ENCODE data around the gene MST1. TPM values are rescaled to one million over a fixed set of nuclear protein-coding genes. Genes with fewer than 3 reads are reported as not detected.
"Not testable (repeated sequence)": the region's sequence is repeated elsewhere in the genome, so short reads cannot be mapped to it uniquely, and the experiment has no call there.

The MST1 gene
- total and polyA plus RNA-seq, 2 of the 4 experiments (the other 2 are of a cell fraction): 1.3 to 13.0 TPM

- ATAC-seq (ENCODE audit: low read depth); CTCF ChIA-PET; intact Hi-C loops (cut with micrococcal nuclease): not testable (repeated sequence)
Measured at GRCh38 chr3:49695350-49696015, 6.2 kb upstream of the MST1 start.

GRCh38 chr3:49694409-49695070 lies 5.3 kb upstream of the MST1 start:
- H3K56ac ChIP-seq (ENCODE audit: extremely low read depth, insufficient read depth, low read length); BruUV-seq (replicated peaks); in situ Hi-C loops (cut with MboI; ENCODE audit: low sequenced_read_pairs); H4K8ac ChIP-seq (ENCODE audit: low read depth in 2 of 2, low read length in 2 of 2); CTCF ChIA-PET; H3K23ac ChIP-seq (ENCODE audit: low read depth, low read length); H2BK5ac ChIP-seq (ENCODE audit: low read depth, low read length, poor library complexity, severe bottlenecking); H3K9me3 ChIP-seq (ENCODE audit: control insufficient read depth, insufficient read depth, low read length); H3K18ac ChIP-seq (ENCODE audit: low read depth, low read length); H3K14ac ChIP-seq (replicated peaks; ENCODE audit: low read depth, low read length); DNase-seq; H2BK15ac ChIP-seq (ENCODE audit: low read depth, low read length); H4K20me1 ChIP-seq (ENCODE audit: insufficient read depth, low read length); H3K9ac ChIP-seq (ENCODE audit: low read depth, low read length); ATAC-seq (ENCODE audit: low read depth); H3K27ac ChIP-seq (ENCODE audit: insufficient read depth, low read length); H3K4ac ChIP-seq (ENCODE audit: low read depth, low read length); POLR2A ChIA-PET (ENCODE audit: unreplicated experiment); H3K4me3 ChIP-seq (ENCODE audit: insufficient read depth, low read depth, low read length); H2BK20ac ChIP-seq (ENCODE audit: low read depth, low read length); H2AK9ac ChIP-seq (replicated peaks; ENCODE audit: low read depth, low read length, poor library complexity); H2AFZ ChIP-seq (replicated peaks; ENCODE audit: low read length, poor library complexity); H3K4me1 ChIP-seq (ENCODE audit: control insufficient read depth, insufficient read depth, low read length); H3K27me3 ChIP-seq (ENCODE audit: control insufficient read depth, insufficient read depth, low read length); H4K5ac ChIP-seq (ENCODE audit: low read depth, low read length); H3K9me1 ChIP-seq (ENCODE audit: insufficient read depth, low read length); H4K91ac ChIP-seq (ENCODE audit: insufficient read depth, low read depth, low read length); H2AK5ac ChIP-seq (ENCODE audit: low read depth, low read length); H2BK120ac ChIP-seq (ENCODE audit: low read depth, low read length); intact Hi-C loops (cut with micrococcal nuclease); dilution Hi-C loops (cut with HindIII; ENCODE audit: low sequenced_read_pairs, unreplicated experiment); H3K4me2 ChIP-seq (ENCODE audit: low read depth, low read length): not testable (repeated sequence)
- peaks cover 14% of the 10 kb centered on the region for H3K36me3 ChIP-seq (ENCODE audit: control insufficient read depth, insufficient read depth, low read length)
- H3K79me1 ChIP-seq (ENCODE audit: low read depth in 1 of 2, low read length in 2 of 2): peaks cover 7 to 34% of the 10 kb centered on the region in 2 experiments
- WGBS, 2 experiments (ENCODE audit: extremely low coverage in 2 of 2, insufficient read length in 1 of 2): no CpG with 5 or more reads among the region's 6 CpGs

More at GRCh38 chr3:49695350-49696015, 6.2 kb upstream of the MST1 start:
- DNase-seq; H3K9me1 ChIP-seq (ENCODE audit: insufficient read depth, low read length); H3K27ac ChIP-seq (ENCODE audit: insufficient read depth, low read length); H3K27me3 ChIP-seq (ENCODE audit: control insufficient read depth, insufficient read depth, low read length); H2AK5ac ChIP-seq (ENCODE audit: low read depth, low read length); H2BK20ac ChIP-seq (ENCODE audit: low read depth, low read length); H4K91ac ChIP-seq (ENCODE audit: insufficient read depth, low read depth, low read length); H3K56ac ChIP-seq (ENCODE audit: extremely low read depth, insufficient read depth, low read length); H3K4me2 ChIP-seq (ENCODE audit: low read depth, low read length); H3K4me3 ChIP-seq (ENCODE audit: insufficient read depth, low read depth, low read length); dilution Hi-C loops (cut with HindIII; ENCODE audit: low sequenced_read_pairs, unreplicated experiment); H3K9me3 ChIP-seq (ENCODE audit: control insufficient read depth, insufficient read depth, low read length); H2AFZ ChIP-seq (replicated peaks; ENCODE audit: low read length, poor library complexity); H3K9ac ChIP-seq (ENCODE audit: low read depth, low read length); in situ Hi-C loops (cut with MboI; ENCODE audit: low sequenced_read_pairs); H2AK9ac ChIP-seq (replicated peaks; ENCODE audit: low read depth, low read length, poor library complexity); H3K4me1 ChIP-seq (ENCODE audit: control insufficient read depth, insufficient read depth, low read length); H2BK120ac ChIP-seq (ENCODE audit: low read depth, low read length); H3K18ac ChIP-seq (ENCODE audit: low read depth, low read length); H4K8ac ChIP-seq (ENCODE audit: low read depth in 2 of 2, low read length in 2 of 2); H3K23ac ChIP-seq (ENCODE audit: low read depth, low read length); H2BK5ac ChIP-seq (ENCODE audit: low read depth, low read length, poor library complexity, severe bottlenecking); BruUV-seq (replicated peaks); H3K4ac ChIP-seq (ENCODE audit: low read depth, low read length); H4K5ac ChIP-seq (ENCODE audit: low read depth, low read length); POLR2A ChIA-PET (ENCODE audit: unreplicated experiment); H4K20me1 ChIP-seq (ENCODE audit: insufficient read depth, low read length); H3K14ac ChIP-seq (replicated peaks; ENCODE audit: low read depth, low read length); H2BK15ac ChIP-seq (ENCODE audit: low read depth, low read length): not testable (repeated sequence)
- Histone ChIP-seq H3K79me1 (ENCODE audit: low read depth in 1 of 2, low read length in 2 of 2) (peaks cover 7 to 25% of the 10 kb centered on the region in 2 experiments), H3K36me3 (ENCODE audit: control insufficient read depth, insufficient read depth, low read length) (peaks cover 23% of the 10 kb centered on the region)
- no CpG with 5 or more reads among the region's 4 CpGs for WGBS, 2 experiments (ENCODE audit: extremely low coverage in 2 of 2, insufficient read length in 1 of 2)
